RWPE1 (cell line): ENCODE results near the gene ATG12.

Source experiments
- CTCF ChIA-PET: fragments of 350-600 bp; sonication (Branson Sonifier 250); formaldehyde crosslinking; extraction: SDS; loops from one replicate; lab custom pipeline; 2021; lab: Yijun Ruan, JAX
- POLR2A ChIA-PET: fragments of 400-600 bp; formaldehyde crosslinking; extraction: SDS; loops from one replicate; lab custom pipeline; 2020; ENCODE audit warnings: antibody characterized with exemption; ENCODE audit not compliant: low non-redundant PET; lab: Yijun Ruan, JAX
- DNase-seq: peaks from one replicate; pipeline ENCODE4 v3.0.0; 2012; ENCODE audit warnings: low spot score
- H3K27ac ChIP-seq: fragments of 450-650 bp; 2 replicates; pipeline ENCODE4 v1.5.1; 2017
- CTCF ChIP-seq: fragments of 450-650 bp; conservative IDR thresholded peaks from 2 replicates; pipeline ENCODE4 v1.5.1; 2017; ENCODE audit warnings: low read depth, mild to moderate bottlenecking

Gene ATG12

GRCh38 chr5:115816226-115817081 is 24.9 kb downstream of the ATG12 start, which contains the start of gene CDO1:
Gene CDO1 (minus strand): TSS chr5:115816659. CDS start chr5:115816397, 262 bp downstream.
- no peak for TF ChIP-seq CTCF
- ChIA-PET POLR2A (no interaction called here), CTCF (interaction anchor here (0.6 kb wide), 1 partner anchor 13 kb away, joined by 3 read pairs; no protein-coding TSS in a partner anchor)
- no peak within 1 kb of the TSS for H3K27ac ChIP-seq
- DNase-seq = no peak

GRCh38 chr5:115815693-115816225 is 25.6 kb downstream of the ATG12 start:
- no peak for TF ChIP-seq CTCF
- no peak for DNase-seq
- ChIA-PET CTCF (interaction anchor here (0.6 kb wide), 1 partner anchor 12 kb away, joined by 3 read pairs; no protein-coding TSS in a partner anchor), POLR2A (no interaction called here)
- no peak overlapping the region for H3K27ac ChIP-seq

- no peak for DNase-seq
- CTCF ChIA-PET = interaction anchor here (0.8 kb wide), 1 partner anchor 11 kb away, joined by 3 read pairs; no protein-coding TSS in a partner anchor
- no peak overlapping the region for H3K27ac ChIP-seq
- TF ChIP-seq CTCF = no peak
- POLR2A ChIA-PET = no interaction called here
Observed at GRCh38 chr5:115815006-115815692, 26.2 kb downstream of the ATG12 start.

- CTCF ChIA-PET = no interaction called here
- H3K27ac ChIP-seq = no peak overlapping the region
- POLR2A ChIA-PET = no interaction called here
- DNase-seq = no peak
- TF ChIP-seq CTCF = no peak
Observed at GRCh38 chr5:115813719-115814118, 27.6 kb downstream of the ATG12 start.

- TF ChIP-seq CTCF = no peak
- no peak for DNase-seq
- H3K27ac ChIP-seq = no peak overlapping the region
- ChIA-PET POLR2A (no interaction called here), CTCF (interaction anchor here (0.7 kb wide), 1 partner anchor 151 kb away, joined by 3 read pairs; no protein-coding TSS in a partner anchor)
Observed at GRCh38 chr5:115812372-115812771, 29.0 kb downstream of the ATG12 start.

- DNase-seq = no peak
- no peak for TF ChIP-seq CTCF
- POLR2A ChIA-PET = interaction anchor here (0.5 kb wide), 1 partner anchor 19 kb away, joined by 4 read pairs; no protein-coding TSS in a partner anchor
- CTCF ChIA-PET = no interaction called here
- H3K27ac ChIP-seq = no peak overlapping the region
Observed at GRCh38 chr5:115811406-115811805, 30.0 kb downstream of the ATG12 start.
